Neural progenitor cell (in vitro differentiated cells): ENCODE results near the gene LYRM4. TPM values are rescaled to one million over a fixed set of nuclear protein-coding genes. Genes with fewer than 3 reads are reported as not detected.

Source experiments
- DNase-seq: peaks from one replicate; pipeline ENCODE4 v3.0.0-alpha.2; 2016; ENCODE audit warnings: low spot score
- H2AFZ ChIP-seq: fragments of 200-600 bp; sonication (generic); replicated peaks from 2 replicates; pipeline ENCODE4 v1.6.1; 2016; ENCODE audit warnings: antibody characterized with exemption
- H3F3A ChIP-seq: fragments of 200-600 bp; sonication (generic); 2 replicates; pipeline ENCODE4 v1.6.1; 2016; ENCODE audit warnings: antibody characterized with exemption, low read depth
- H3K27ac ChIP-seq: fragments of 200-600 bp; sonication (generic); 2 replicates; pipeline ENCODE4 v1.5.1; 2016; ENCODE audit warnings: mild to moderate bottlenecking
- H3K27me3 ChIP-seq: fragments of 200-600 bp; sonication (generic); 2 replicates; pipeline ENCODE4 v1.6.1; 2016; ENCODE audit warnings: mild to moderate bottlenecking, moderate library complexity
- H3K36me3 ChIP-seq: fragments of 200-600 bp; sonication (generic); 2 replicates; pipeline ENCODE4 v1.5.1; 2016
- H3K4me1 ChIP-seq: fragments of 200-600 bp; sonication (generic); 2 replicates; pipeline ENCODE4 v1.6.1; 2016; ENCODE audit warnings: mixed run types
- H3K4me2 ChIP-seq: fragments of 200-600 bp; sonication (generic); 2 replicates; pipeline ENCODE4 v1.6.1; 2016
- H3K4me3 ChIP-seq: fragments of 200-600 bp; sonication (generic); 2 replicates; pipeline ENCODE4 v1.5.1; 2016
- H3K79me2 ChIP-seq: fragments of 200-600 bp; sonication (generic); 2 replicates; pipeline ENCODE4 v1.6.1; 2016; ENCODE audit warnings: low read depth
- H3K9ac ChIP-seq: fragments of 200-600 bp; sonication (generic); 2 replicates; pipeline ENCODE4 v1.6.1; 2016
- H3K9me3 ChIP-seq: fragments of 200-600 bp; sonication (generic); 2 replicates; pipeline ENCODE4 v1.5.1; 2016; ENCODE audit warnings: low read depth
- H4K20me1 ChIP-seq: fragments of 200-600 bp; sonication (generic); 2 replicates; pipeline ENCODE4 v1.6.1; 2016; ENCODE audit warnings: low read depth
- H3K27ac Mint-ChIP-seq: 3 replicates; pipeline ENCODE4 v1.8.0; 2021; ENCODE audit warnings: mixed read lengths
- H3K27me3 Mint-ChIP-seq: 2 replicates; pipeline ENCODE4 v1.8.0; 2022; ENCODE audit warnings: low read depth, mild to moderate bottlenecking, inconsistent platforms, moderate library complexity, mixed read lengths; ENCODE audit not compliant: insufficient read depth
- H3K36me3 Mint-ChIP-seq: 3 replicates; pipeline ENCODE4 v1.8.0; 2021; ENCODE audit warnings: mixed read lengths
- H3K4me1 Mint-ChIP-seq: 3 replicates; pipeline ENCODE4 v1.8.0; 2021; ENCODE audit warnings: mixed read lengths
- H3K4me3 Mint-ChIP-seq: 3 replicates; pipeline ENCODE4 v1.8.0; 2021; ENCODE audit warnings: mild to moderate bottlenecking, moderate library complexity, mixed read lengths
- H3K9me3 Mint-ChIP-seq: 3 replicates; pipeline ENCODE4 v1.8.0; 2020; ENCODE audit warnings: mixed read lengths
- EZH2 ChIP-seq: fragments of 200-600 bp; sonication (generic); IDR thresholded peaks from 2 replicates; pipeline ENCODE4 v1.6.1; 2017; ENCODE audit warnings: antibody characterized with exemption, mild to moderate bottlenecking, moderate library complexity
- EZH2phosphoT487 ChIP-seq: fragments of 200-600 bp; sonication (generic); IDR thresholded peaks from 2 replicates; pipeline ENCODE4 v1.6.1; 2017; ENCODE audit warnings: antibody characterized with exemption
- total RNA-seq: library from RNA; depleted of rRNA; stranded (reverse); fragments of >200 nt; gene quantifications from 2 replicates; pipeline ENCODE4 v1.2.3, GENCODE V29; 2015; ENCODE audit warnings: low replicate concordance
- TF ChIP-seq, protein P1 (sequence below): fragments of 200-600 bp; sonication (generic); IDR thresholded peaks from 2 replicates; pipeline ENCODE4 v1.5.1; 2017; ENCODE audit warnings: antibody characterized with exemption, mild to moderate bottlenecking

The LYRM4 gene
- total RNA-seq, 1 donor from 2014 or later: 23.9 TPM

DNA sequence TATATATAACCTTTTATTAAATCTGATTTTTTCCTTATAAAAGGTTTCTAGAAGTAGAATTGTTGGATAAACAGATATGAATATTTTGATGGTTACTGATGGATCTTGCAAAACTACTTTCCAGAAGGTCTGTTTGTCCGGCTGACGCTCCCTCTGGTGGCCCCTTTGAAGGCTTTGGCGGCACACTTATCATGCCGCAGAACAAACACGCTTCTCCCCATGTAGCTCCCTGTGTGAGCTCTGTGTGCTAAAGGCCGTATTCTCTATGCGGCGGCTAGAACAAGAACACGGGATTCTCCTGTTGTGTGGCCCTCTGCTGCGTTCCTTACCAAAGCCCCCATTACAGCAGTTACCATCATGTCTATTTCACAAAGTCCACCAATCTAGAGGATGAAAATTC, 145.6 kb downstream of the LYRM4 start:
- H3K4me2 ChIP-seq: no peak overlapping the region
- no peak overlapping the region for H3K4me3 Mint-ChIP-seq
- H3K36me3 ChIP-seq: no peaks in the 10 kb centered on the region
- H3K27me3 Mint-ChIP-seq: peaks cover 4% of the 10 kb centered on the region
- H3K36me3 Mint-ChIP-seq: peaks cover 11% of the 10 kb centered on the region
- no peak overlapping the region for H3K9ac ChIP-seq
- no peak for DNase-seq
- no peak overlapping the region for H3K4me3 ChIP-seq
- no peaks in the 10 kb centered on the region for H3K4me1 Mint-ChIP-seq
- no peak overlapping the region for H2AFZ ChIP-seq
- TF ChIP-seq, protein P1, sequence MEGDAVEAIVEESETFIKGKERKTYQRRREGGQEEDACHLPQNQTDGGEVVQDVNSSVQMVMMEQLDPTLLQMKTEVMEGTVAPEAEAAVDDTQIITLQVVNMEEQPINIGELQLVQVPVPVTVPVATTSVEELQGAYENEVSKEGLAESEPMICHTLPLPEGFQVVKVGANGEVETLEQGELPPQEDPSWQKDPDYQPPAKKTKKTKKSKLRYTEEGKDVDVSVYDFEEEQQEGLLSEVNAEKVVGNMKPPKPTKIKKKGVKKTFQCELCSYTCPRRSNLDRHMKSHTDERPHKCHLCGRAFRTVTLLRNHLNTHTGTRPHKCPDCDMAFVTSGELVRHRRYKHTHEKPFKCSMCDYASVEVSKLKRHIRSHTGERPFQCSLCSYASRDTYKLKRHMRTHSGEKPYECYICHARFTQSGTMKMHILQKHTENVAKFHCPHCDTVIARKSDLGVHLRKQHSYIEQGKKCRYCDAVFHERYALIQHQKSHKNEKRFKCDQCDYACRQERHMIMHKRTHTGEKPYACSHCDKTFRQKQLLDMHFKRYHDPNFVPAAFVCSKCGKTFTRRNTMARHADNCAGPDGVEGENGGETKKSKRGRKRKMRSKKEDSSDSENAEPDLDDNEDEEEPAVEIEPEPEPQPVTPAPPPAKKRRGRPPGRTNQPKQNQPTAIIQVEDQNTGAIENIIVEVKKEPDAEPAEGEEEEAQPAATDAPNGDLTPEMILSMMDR: peak; percentile 15
- no peak for TF ChIP-seq EZH2phosphoT487
- TF ChIP-seq EZH2: no peak
- no peaks in the 10 kb centered on the region for H3K27me3 ChIP-seq
- H3K27ac ChIP-seq: no peak overlapping the region
- no peaks in the 10 kb centered on the region for H3K79me2 ChIP-seq
- no peaks in the 10 kb centered on the region for H3K4me1 ChIP-seq
- H3K27ac Mint-ChIP-seq: no peak overlapping the region
- no peaks in the 10 kb centered on the region for H4K20me1 ChIP-seq
- H3K9me3 Mint-ChIP-seq: no peaks in the 10 kb centered on the region
- no peaks in the 10 kb centered on the region for H3K9me3 ChIP-seq
- no peaks in the 10 kb centered on the region for H3F3A ChIP-seq

DNA sequence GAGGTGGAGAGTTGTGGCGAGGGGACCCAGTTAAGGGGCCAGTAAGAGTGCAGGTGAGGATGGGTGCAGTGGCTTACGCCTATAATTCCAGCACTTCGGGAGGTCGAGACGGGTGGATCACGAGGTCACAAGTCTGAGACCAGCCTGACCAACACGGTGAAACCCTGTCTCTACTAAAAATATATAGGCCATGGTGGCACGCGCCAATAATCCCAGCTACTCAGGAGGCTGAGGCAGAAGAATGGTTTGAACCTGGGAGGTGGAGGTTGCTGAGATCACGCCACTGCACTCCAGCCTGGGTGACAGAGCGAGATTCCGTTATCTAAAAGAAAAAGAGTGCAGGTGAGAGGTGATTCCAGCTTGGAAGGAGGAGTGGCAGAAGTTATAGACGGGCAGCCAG, 147.7 kb downstream of the LYRM4 start:
- no peak overlapping the region for H3K27ac ChIP-seq
- H3K79me2 ChIP-seq: no peaks in the 10 kb centered on the region
- no peaks in the 10 kb centered on the region for H3K4me1 ChIP-seq
- Mint-ChIP-seq H3K36me3 (peaks cover 14% of the 10 kb centered on the region), H3K9me3 (no peaks in the 10 kb centered on the region), H3K4me1 (no peaks in the 10 kb centered on the region), H3K4me3 (no peak overlapping the region), H3K27me3 (peaks cover 4% of the 10 kb centered on the region), H3K27ac (no peak overlapping the region)
- no peaks in the 10 kb centered on the region for H3K9me3 ChIP-seq
- H3K4me3 ChIP-seq: no peak overlapping the region
- no peak overlapping the region for H2AFZ ChIP-seq
- H3K27me3 ChIP-seq: no peaks in the 10 kb centered on the region
- no peaks in the 10 kb centered on the region for H4K20me1 ChIP-seq
- no peak overlapping the region for H3K4me2 ChIP-seq
- no peak for DNase-seq
- no peak for TF ChIP-seq EZH2
- TF ChIP-seq, protein P1: no peak
- TF ChIP-seq EZH2phosphoT487: no peak
- no peaks in the 10 kb centered on the region for H3K36me3 ChIP-seq
- H3F3A ChIP-seq: no peaks in the 10 kb centered on the region
- H3K9ac ChIP-seq: no peak overlapping the region

DNA sequence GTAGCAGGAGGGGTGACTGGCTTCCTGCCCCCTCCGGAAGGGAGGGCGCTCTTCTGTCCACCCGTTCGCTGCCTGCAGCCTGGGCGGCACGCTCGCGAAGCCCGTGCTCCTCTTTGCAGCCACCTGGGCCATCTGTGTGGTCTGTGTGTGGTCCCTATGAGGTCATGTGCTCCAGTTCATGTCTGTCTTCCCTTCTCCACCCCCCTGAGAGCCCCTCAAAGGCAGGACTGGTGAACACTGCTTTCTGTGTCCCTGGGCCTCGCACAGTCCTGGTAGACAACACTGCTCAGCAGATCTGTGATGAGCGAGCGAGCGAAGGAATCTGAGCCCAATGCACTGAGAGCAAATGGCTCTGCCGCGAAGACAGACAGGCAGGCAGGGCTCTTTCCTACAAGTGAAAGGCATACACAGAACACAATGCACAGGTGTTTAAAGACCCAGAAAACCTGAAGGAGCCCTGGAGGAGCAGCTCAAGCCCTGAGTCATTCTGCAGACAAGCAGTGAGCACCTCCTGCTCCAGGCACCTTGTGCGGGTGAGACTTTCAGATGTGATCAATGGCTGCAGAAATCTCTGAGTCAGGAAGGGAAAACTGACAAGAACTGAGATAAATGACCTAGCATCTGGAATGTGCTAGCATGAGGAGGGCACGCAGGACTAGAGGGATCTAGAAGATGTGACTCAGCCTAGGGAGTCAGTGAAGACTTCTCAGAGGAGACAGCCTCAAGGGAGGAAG, 148.5 kb downstream of the LYRM4 start:
- no peak overlapping the region for H3K27ac ChIP-seq
- no peak for DNase-seq
- Mint-ChIP-seq H3K9me3 (no peaks in the 10 kb centered on the region), H3K27me3 (peaks cover 4% of the 10 kb centered on the region), H3K36me3 (peaks cover 16% of the 10 kb centered on the region), H3K4me3 (no peak overlapping the region), H3K27ac (no peak overlapping the region), H3K4me1 (peaks cover 4% of the 10 kb centered on the region)
- peaks cover 2% of the 10 kb centered on the region for H3K4me1 ChIP-seq
- H3K9me3 ChIP-seq: no peaks in the 10 kb centered on the region
- no peaks in the 10 kb centered on the region for H3K36me3 ChIP-seq
- H3F3A ChIP-seq: no peaks in the 10 kb centered on the region
- H2AFZ ChIP-seq: no peak overlapping the region
- no peaks in the 10 kb centered on the region for H3K79me2 ChIP-seq
- no peaks in the 10 kb centered on the region for H4K20me1 ChIP-seq
- TF ChIP-seq, protein P1: no peak
- no peak for TF ChIP-seq EZH2
- TF ChIP-seq EZH2phosphoT487: no peak
- no peaks in the 10 kb centered on the region for H3K27me3 ChIP-seq
- H3K9ac ChIP-seq: no peak overlapping the region
- no peak overlapping the region for H3K4me2 ChIP-seq
- H3K4me3 ChIP-seq: no peak overlapping the region
